GM12874 (cell line): Measurements from ENCODE around the gene EPHB6.

Experiments used
- CTCF ChIP-seq: IDR thresholded peaks from 2 replicates; pipeline ENCODE4 v1.5.1; 2011; ENCODE audit warnings: low read depth, mild to moderate bottlenecking, control low read depth, low read length, moderate library complexity; ENCODE audit not compliant: insufficient read depth

EPHB6 gene

GRCh38 chr7:142817506-142817905 is 37.4 kb upstream of the EPHB6 start:
- TF ChIP-seq CTCF, result no peak

GRCh38 chr7:142819530-142819929 is 35.3 kb upstream of the EPHB6 start:
- no peak for TF ChIP-seq CTCF

- TF ChIP-seq CTCF, result no peak
Observed at GRCh38 chr7:142822714-142823113, 32.2 kb upstream of the EPHB6 start.

GRCh38 chr7:142827951-142828500 is 26.9 kb upstream of the EPHB6 start:
- TF ChIP-seq CTCF, result no peak

- no peak for TF ChIP-seq CTCF
Observed at GRCh38 chr7:142832417-142832816, 22.5 kb upstream of the EPHB6 start.

- TF ChIP-seq CTCF, result no peak
Observed at GRCh38 chr7:142833174-142834048, 21.5 kb upstream of the EPHB6 start.

GRCh38 chr7:142835487-142835886 is 19.4 kb upstream of the EPHB6 start:
- TF ChIP-seq CTCF, result no peak
